Glutamatergic neuron (in vitro differentiated cells): ENCODE data around the gene ZNF700. TPM values are rescaled to one million over a fixed set of nuclear protein-coding genes. Genes with fewer than 3 reads are reported as not detected.
A peak's percentile ranks its signal among the peaks of the same experiment; 100 is the strongest.
"Not testable (repeated sequence)": the region's sequence is repeated elsewhere in the genome, so short reads cannot be mapped to it uniquely, and the experiment has no call there.

Source experiments
- DNase-seq: peaks from one replicate; pipeline ENCODE4 v3.0.0; 2022
- H3K27ac Mint-ChIP-seq: one replicate; pipeline ENCODE4 v1.8.0; 2020; ENCODE audit warnings: mild to moderate bottlenecking, mixed read lengths, inconsistent platforms; ENCODE audit not compliant: unreplicated experiment
- H3K27me3 Mint-ChIP-seq: one replicate; pipeline ENCODE4 v1.8.0; 2020; ENCODE audit warnings: mild to moderate bottlenecking, moderate library complexity, mixed read lengths, inconsistent platforms; ENCODE audit not compliant: unreplicated experiment
- H3K36me3 Mint-ChIP-seq: one replicate; pipeline ENCODE4 v1.8.0; 2020; ENCODE audit warnings: mild to moderate bottlenecking, mixed read lengths, inconsistent platforms; ENCODE audit not compliant: unreplicated experiment
- H3K4me1 Mint-ChIP-seq: one replicate; pipeline ENCODE4 v1.8.0; 2020; ENCODE audit warnings: mild to moderate bottlenecking, low read depth, mixed read lengths, inconsistent platforms; ENCODE audit not compliant: unreplicated experiment
- H3K4me3 Mint-ChIP-seq: one replicate; pipeline ENCODE4 v1.8.0; 2020; ENCODE audit warnings: mild to moderate bottlenecking, mixed read lengths, inconsistent platforms; ENCODE audit not compliant: unreplicated experiment
- H3K9me3 Mint-ChIP-seq: one replicate; pipeline ENCODE4 v1.8.0; 2020; ENCODE audit warnings: mild to moderate bottlenecking, moderate library complexity, mixed read lengths, inconsistent platforms; ENCODE audit not compliant: unreplicated experiment
- CTCF ChIP-seq: fragments of 200-600 bp; sonication (generic); IDR thresholded peaks from one replicate; pipeline ENCODE4 v1.5.0; 2021; ENCODE audit not compliant: partially characterized antibody, unreplicated experiment
- total RNA-seq: library from RNA; stranded (reverse); fragmentation: NEBNext Ultra II Directional; extraction: Animal tissue kit (Norgen Biotek cat#: 25700); gene quantifications from one replicate; pipeline ENCODE4 v1.2.1, GENCODE V29; 2021; ENCODE audit not compliant: unreplicated experiment

Gene ZNF700
- total RNA-seq, 1 donor from 2014 or later = 17.8 TPM

- peaks cover 39% of the 10 kb centered on the region for H3K36me3 Mint-ChIP-seq
- no peak overlapping the region for H3K4me3 Mint-ChIP-seq
- no peaks in the 10 kb centered on the region for H3K4me1 Mint-ChIP-seq
- H3K9me3 Mint-ChIP-seq = peaks cover 34% of the 10 kb centered on the region
- no peak for TF ChIP-seq CTCF
- no peak for DNase-seq
- H3K27me3 Mint-ChIP-seq = peaks cover 4% of the 10 kb centered on the region
- no peak overlapping the region for H3K27ac Mint-ChIP-seq
Measured at GRCh38 chr19:11982526-11982925, 57.6 kb downstream of the ZNF700 start.

- DNase-seq = peak; percentile 29
- no peak overlapping the region for H3K27ac Mint-ChIP-seq
- peaks cover 24% of the 10 kb centered on the region for H3K9me3 Mint-ChIP-seq
- H3K27me3 Mint-ChIP-seq = peaks cover 7% of the 10 kb centered on the region
- peak; percentile 43 for TF ChIP-seq CTCF
- H3K4me1 Mint-ChIP-seq = peaks cover 2% of the 10 kb centered on the region
- H3K4me3 Mint-ChIP-seq = no peak overlapping the region
- peaks cover 15% of the 10 kb centered on the region for H3K36me3 Mint-ChIP-seq
Measured at GRCh38 chr19:11984986-11985385, 60.1 kb downstream of the ZNF700 start.

- Mint-ChIP-seq H3K27me3 (peaks cover 7% of the 10 kb centered on the region), H3K9me3 (peaks cover 20% of the 10 kb centered on the region), H3K4me1 (peaks cover 2% of the 10 kb centered on the region), H3K4me3 (no peak overlapping the region), H3K36me3 (peaks cover 5% of the 10 kb centered on the region), H3K27ac (no peak overlapping the region)
- TF ChIP-seq CTCF = no peak
- DNase-seq = no peak
Measured at GRCh38 chr19:11986754-11987153, 61.8 kb downstream of the ZNF700 start.

GRCh38 chr19:11987405-11988281, 62.7 kb downstream of the ZNF700 start:
- no peak for TF ChIP-seq CTCF
- Mint-ChIP-seq H3K36me3 (no peaks in the 10 kb centered on the region), H3K4me1 (peaks cover 2% of the 10 kb centered on the region), H3K27me3 (peaks cover 7% of the 10 kb centered on the region), H3K4me3 (peak overlapping the region; percentile 98), H3K27ac (peak overlapping the region; percentile 97), H3K9me3 (peaks cover 13% of the 10 kb centered on the region)
- DNase-seq = peak; percentile 98

- no peak for TF ChIP-seq CTCF
- Mint-ChIP-seq H3K27ac (no peak overlapping the region), H3K4me3 (peak overlapping the region; percentile 98), H3K27me3 (peaks cover 7% of the 10 kb centered on the region), H3K36me3 (no peaks in the 10 kb centered on the region), H3K4me1 (peaks cover 2% of the 10 kb centered on the region), H3K9me3 (peaks cover 10% of the 10 kb centered on the region)
- no peak for DNase-seq
Measured at GRCh38 chr19:11989112-11989456, 64.2 kb downstream of the ZNF700 start.

- not testable (repeated sequence) for H3K4me1 Mint-ChIP-seq, H3K4me3 Mint-ChIP-seq, DNase-seq, H3K9me3 Mint-ChIP-seq, H3K27me3 Mint-ChIP-seq, H3K27ac Mint-ChIP-seq
- peaks cover 11% of the 10 kb centered on the region for H3K36me3 Mint-ChIP-seq
Measured at GRCh38 chr19:11991921-11992320, 67.0 kb downstream of the ZNF700 start.
